Spleen (tissue), 11 donors: ENCODE measurements around the gene RNASE13. TPM values are rescaled to one million over a fixed set of nuclear protein-coding genes. Genes with fewer than 3 reads are reported as not detected.

Experiments
- DNase-seq: peaks from one replicate; pipeline ENCODE4 v3.0.0-alpha.2; 2020
- H3K27ac ChIP-seq, 8 donors: fragments of 200-600 bp; sonication (generic) in 7 of 8; 1 replicate in 4 of 8; 2 replicates in 4 of 8; pipeline versions ENCODE4 v1.5.0 to v1.8.0; 2016 to 2021; ENCODE audit warnings: inconsistent platforms in 4 of 8, mild to moderate bottlenecking in 4 of 8, moderate library complexity in 1 of 8
- H3K27me3 ChIP-seq, 7 donors: fragments of 200-600 bp; sonication (generic) in 6 of 7; replicated peaks in 1 of 7; 1 replicate in 4 of 7; 2 replicates in 3 of 7; pipeline versions ENCODE4 v1.5.0 to v1.8.0; 2016 to 2021; ENCODE audit warnings: inconsistent platforms in 3 of 7, mild to moderate bottlenecking in 1 of 7
- H3K36me3 ChIP-seq, 6 donors: fragments of 200-600 bp; sonication (generic) in 5 of 6; 1 replicate in 4 of 6; 2 replicates in 2 of 6; pipeline versions ENCODE4 v1.5.0 to v1.8.0; 2016 to 2021; ENCODE audit warnings: inconsistent platforms in 2 of 6
- H3K4me1 ChIP-seq, 6 donors: fragments of 200-600 bp; sonication (generic) in 5 of 6; 1 replicate in 3 of 6; 2 replicates in 3 of 6; pipeline versions ENCODE4 v1.5.0 to v1.8.0; 2016 to 2021; ENCODE audit warnings: inconsistent platforms in 3 of 6
- H3K4me3 ChIP-seq, 8 donors: fragments of 200-600 bp; sonication (generic) in 7 of 8; 1 replicate in 4 of 8; 2 replicates in 4 of 8; pipeline versions ENCODE4 v1.5.0 to v1.8.0; 2016 to 2021; ENCODE audit warnings: inconsistent platforms in 4 of 8, mild to moderate bottlenecking in 4 of 8, moderate library complexity in 2 of 8
- H3K9me3 ChIP-seq, 8 donors: fragments of 200-600 bp; sonication (generic) in 7 of 8; 1 replicate in 4 of 8; 2 replicates in 4 of 8; pipeline versions ENCODE4 v1.5.0 to v1.8.0; 2016 to 2021; ENCODE audit warnings: inconsistent platforms in 4 of 8
- CTCF ChIP-seq, 11 experiments: fragments of 200-600 bp in 7 of 11; fragments of 450-650 bp in 4 of 11; sonication (generic) in 4 of 11; IDR thresholded peaks in 8 of 11; conservative IDR thresholded peaks in 3 of 11; 1 replicate in 7 of 11; 2 replicates in 4 of 11; pipeline versions ENCODE4 v1.4.0 to v1.8.0; 2016 to 2021; ENCODE audit warnings: antibody characterized with exemption in 11 of 11, inconsistent platforms in 4 of 11, mild to moderate bottlenecking in 1 of 11
- POLR2A ChIP-seq, 3 donors: fragments of 450-650 bp; IDR thresholded peaks; one replicate each; pipeline ENCODE4 v1.5.1; 2017; ENCODE audit warnings: antibody characterized with exemption in 3 of 3, mild to moderate bottlenecking in 1 of 3
- POLR2AphosphoS5 ChIP-seq, 3 donors: sonication (generic); formaldehyde crosslinking; IDR thresholded peaks; one replicate each; pipeline ENCODE4 v1.5.1; 2017; ENCODE audit warnings: antibody characterized with exemption in 3 of 3
- WGBS, 5 donors: extraction: QIAGEN DNeasy Blood & Tissue Kit in 3 of 5; methylation state at CpG; one replicate each; pipeline versions ENCODE4 v1.1.5 to v1.1.7; 2013 to 2018; 5-methylcytosine and 5-hydroxymethylcytosine counted together
- intact Hi-C: fragments of 100-400 bp; cut with DNase I; formaldehyde crosslinking; loops from one replicate; pipeline ENCODE4 v1.15.0; 2023; ENCODE audit warnings: low total_unique reads
- polyA plus RNA-seq, 3 donors: library from polyadenylated mRNA; stranded (reverse); fragments of 200-250 nt; gene quantifications; one replicate each; pipeline ENCODE4 v1.2.1, GENCODE V29; 2013
- total RNA-seq, 7 donors: library from RNA; depleted of rRNA in 3 of 7; stranded (reverse); fragments of >200 nt in 3 of 7; fragmentation: NEBNext Ultra II Directional in 4 of 7; extraction: Animal tissue kit (Norgen Biotek cat#: 25700) in 4 of 7; gene quantifications; one replicate each; pipeline versions ENCODE4 v1.1.0 to v1.2.1, GENCODE V29; 2016 to 2021
- donor health status: healthy with polysubstance abuse.
- donor health status: DM: no; HTN: no; CAD: no; lungs with moderate emphysema.
- donor health status: DM: no; HTN: no; CAD: no.
- donor health status: Bipolar disorder and iron deficiency.
- donor health status: healthy.
- donor health status: DM: no; HTN: no; CAD: no.
- donor health status: DM: yes; HTN: yes; CAD: no.

Gene RNASE13
- total and polyA plus RNA-seq, 10 donors = 0.30 TPM; not detected in 9

GRCh38 chr14:21060614-21061346 lies 26.2 kb upstream of the RNASE13 start:
- Histone ChIP-seq H3K9me3 (no peaks in the 10 kb centered on the region), H3K27ac (no peak overlapping the region), H3K4me1 (peaks cover 0 to 38% (median 22%) of the 10 kb centered on the region in 6 donors), H3K27me3 (peaks cover 0 to 10% (median 0%) of the 10 kb centered on the region in 7 donors), H3K36me3 (no peaks in the 10 kb centered on the region), H3K4me3 (no peak overlapping the region)
- DNase-seq = no peak
- 76 to 91% (median 86%) methylated on average over 13 of the region's 13 CpGs for WGBS, 5 donors
- TF ChIP-seq CTCF (IDR thresholded peaks at IDR 0.05 in 8 of 11, conservative IDR thresholded peaks at IDR 0.05 in 3 of 11) (no peak), POLR2A (IDR thresholded peaks at IDR 0.05) (no peak), POLR2AphosphoS5 (IDR thresholded peaks at IDR 0.05) (no peak)
- intact Hi-C loops = no loop called here

- H3K27ac ChIP-seq = no peak overlapping the region
- 70 to 84% (median 77%) methylated on average over 8 of the region's 8 CpGs for WGBS, 5 donors
- intact Hi-C loops = no loop called here
- no peak for DNase-seq
- TF ChIP-seq POLR2AphosphoS5 (IDR thresholded peaks at IDR 0.05) (no peak), POLR2A (IDR thresholded peaks at IDR 0.05) (no peak), CTCF (IDR thresholded peaks at IDR 0.05 in 8 of 11, conservative IDR thresholded peaks at IDR 0.05 in 3 of 11) (no peak)
- H3K4me3 ChIP-seq = no peak overlapping the region
- H3K36me3 ChIP-seq = no peaks in the 10 kb centered on the region
- peaks cover 0 to 10% (median 0%) of the 10 kb centered on the region in 7 donors for H3K27me3 ChIP-seq
- H3K9me3 ChIP-seq = no peaks in the 10 kb centered on the region
- H3K4me1 ChIP-seq = peaks cover 0 to 46% (median 25%) of the 10 kb centered on the region in 6 donors
These were observed 25.4 kb upstream of the RNASE13 start for GRCh38 chr14:21059842-21060613.

DNA sequence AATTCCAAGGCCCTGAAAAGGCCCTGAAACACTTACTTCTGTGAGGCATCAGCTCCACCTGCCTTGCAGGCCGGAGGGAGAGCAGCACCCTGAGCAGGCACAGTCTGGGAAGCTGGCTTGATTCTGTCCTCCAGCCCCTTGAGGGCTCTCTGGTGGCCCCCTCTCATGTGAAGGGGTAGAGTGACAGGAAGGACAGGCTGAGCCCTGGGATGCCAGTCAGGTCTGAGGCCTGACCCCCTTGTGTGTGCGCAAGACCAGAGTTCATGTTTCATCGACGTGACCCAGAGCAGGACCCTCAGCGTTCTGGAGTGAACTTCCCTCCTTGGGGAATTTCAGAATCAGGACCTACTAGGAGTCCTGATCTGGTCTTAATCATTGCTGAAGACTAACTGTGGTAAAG lies 24.3 kb upstream of the RNASE13 start:
- Histone ChIP-seq H3K4me3 (no peak overlapping the region), H3K4me1 (peaks cover 0 to 48% (median 27%) of the 10 kb centered on the region in 6 donors), H3K9me3 (no peaks in the 10 kb centered on the region), H3K36me3 (no peaks in the 10 kb centered on the region), H3K27ac (no peak overlapping the region), H3K27me3 (no peaks in the 10 kb centered on the region)
- TF ChIP-seq POLR2A (IDR thresholded peaks at IDR 0.05) = no peak
- TF ChIP-seq POLR2AphosphoS5 (IDR thresholded peaks at IDR 0.05) = no peak
- no peak for TF ChIP-seq CTCF (IDR thresholded peaks at IDR 0.05 in 8 of 11, conservative IDR thresholded peaks at IDR 0.05 in 3 of 11)
- no peak for DNase-seq
- intact Hi-C loops = no loop called here
- WGBS, 5 donors = 85 to 92% (median 89%) methylated on average over 4 to 5 of the region's 5 CpGs
